ENCODE measurements around the gene BCL2L13. TPM values are rescaled to one million over a fixed set of nuclear protein-coding genes. Genes with fewer than 3 reads are reported as not detected.
"Not testable (repeated sequence)": the region's sequence is repeated elsewhere in the genome, so short reads cannot be mapped to it uniquely, and the experiment has no call there.

Gene BCL2L13
- total RNA-seq, 1 donor from 2014 or later: 33.9 TPM

- Mint-ChIP-seq H3K4me1 (peaks cover 29% of the 10 kb centered on the region), H3K36me3 (peaks cover 2% of the 10 kb centered on the region), H3K27me3 (ENCODE audit: low read depth) (no peaks in the 10 kb centered on the region), H3K27ac (peak overlapping the region; percentile 99), H3K4me3 (peak overlapping the region; percentile 86), H3K9me3 (no peaks in the 10 kb centered on the region)
- TF ChIP-seq CTCF (IDR thresholded peaks at IDR 0.05; ENCODE audit: unreplicated experiment): no peak
- no peak for DNase-seq (ENCODE audit: low spot score in 2 of 2, unreplicated experiment in 2 of 2)
Observed at GRCh38 chr22:17637490-17638181, 921 bp upstream of the BCL2L13 start.

- no peak for TF ChIP-seq CTCF (IDR thresholded peaks at IDR 0.05; ENCODE audit: unreplicated experiment)
- no peak for DNase-seq (ENCODE audit: low spot score in 2 of 2, unreplicated experiment in 2 of 2)
- Mint-ChIP-seq H3K4me3 (peak overlapping the region; percentile 86), H3K27me3 (ENCODE audit: low read depth) (no peaks in the 10 kb centered on the region), H3K9me3 (no peaks in the 10 kb centered on the region), H3K4me1 (peaks cover 25% of the 10 kb centered on the region), H3K27ac (peak overlapping the region; percentile 99), H3K36me3 (peaks cover 6% of the 10 kb centered on the region)
Observed at GRCh38 chr22:17638182-17638431, 450 bp upstream of the BCL2L13 start.

- Mint-ChIP-seq H3K9me3 (no peaks in the 10 kb centered on the region), H3K27me3 (ENCODE audit: low read depth) (no peaks in the 10 kb centered on the region), H3K4me3 (peak overlapping the region; percentile 86), H3K36me3 (peaks cover 6% of the 10 kb centered on the region), H3K27ac (peak overlapping the region; percentile 99), H3K4me1 (peaks cover 15% of the 10 kb centered on the region)
- TF ChIP-seq CTCF (IDR thresholded peaks at IDR 0.05; ENCODE audit: unreplicated experiment): no peak
- DNase-seq (ENCODE audit: low spot score in 2 of 2, unreplicated experiment in 2 of 2): no peak
Observed at GRCh38 chr22:17639247-17639741, 737 bp downstream of the BCL2L13 start.

- Mint-ChIP-seq H3K4me3 (no peak overlapping the region), H3K4me1 (peaks cover 15% of the 10 kb centered on the region), H3K27ac (no peak overlapping the region), H3K27me3 (ENCODE audit: low read depth) (no peaks in the 10 kb centered on the region), H3K36me3 (peaks cover 6% of the 10 kb centered on the region), H3K9me3 (no peaks in the 10 kb centered on the region)
- no peak for DNase-seq (ENCODE audit: low spot score in 2 of 2, unreplicated experiment in 2 of 2)
- no peak for TF ChIP-seq CTCF (IDR thresholded peaks at IDR 0.05; ENCODE audit: unreplicated experiment)
Observed at GRCh38 chr22:17641269-17641668, 2.7 kb downstream of the BCL2L13 start.

GRCh38 chr22:17642357-17642756 lies 3.8 kb downstream of the BCL2L13 start:
- H3K4me1 Mint-ChIP-seq: peaks cover 15% of the 10 kb centered on the region
- DNase-seq (ENCODE audit: low spot score in 2 of 2, unreplicated experiment in 2 of 2); H3K9me3 Mint-ChIP-seq; H3K27ac Mint-ChIP-seq; H3K27me3 Mint-ChIP-seq (ENCODE audit: low read depth); H3K4me3 Mint-ChIP-seq; H3K36me3 Mint-ChIP-seq: not testable (repeated sequence)

- Mint-ChIP-seq H3K4me3 (no peak overlapping the region), H3K27ac (no peak overlapping the region), H3K4me1 (no peaks in the 10 kb centered on the region), H3K27me3 (ENCODE audit: low read depth) (no peaks in the 10 kb centered on the region), H3K36me3 (peaks cover 7% of the 10 kb centered on the region), H3K9me3 (no peaks in the 10 kb centered on the region)
- TF ChIP-seq CTCF (IDR thresholded peaks at IDR 0.05; ENCODE audit: unreplicated experiment): no peak
- DNase-seq (ENCODE audit: low spot score in 2 of 2, unreplicated experiment in 2 of 2): no peak
Observed at GRCh38 chr22:17647452-17647851, 8.9 kb downstream of the BCL2L13 start.

Data from mesothelial cell of epicardium (in vitro differentiated cells).